HG03521 (cell line): ENCODE data around the gene TAS1R1.

Experiments
- ATAC-seq: cut with Tn5 transposase; IDR thresholded peaks from one replicate; pipeline ENCODE4 v1.9.1; 2021; ENCODE audit warnings: mild to moderate bottlenecking, moderate library complexity; ENCODE audit not compliant: unreplicated experiment

TAS1R1 gene

GRCh38 chr1:6570100-6570499 lies 15.0 kb downstream of the TAS1R1 start:
- no peak for ATAC-seq

GRCh38 chr1:6570987-6571386 lies 15.9 kb downstream of the TAS1R1 start:
- ATAC-seq = no peak

- no peak for ATAC-seq
Measured at GRCh38 chr1:6572653-6573383, 17.7 kb downstream of the TAS1R1 start.

GRCh38 chr1:6574025-6574620 lies 19.0 kb downstream of the TAS1R1 start:
- ATAC-seq = no peak

- no peak for ATAC-seq
Measured at GRCh38 chr1:6574818-6575217, 19.7 kb downstream of the TAS1R1 start.

- ATAC-seq = no peak
Measured at GRCh38 chr1:6577831-6578525, 22.9 kb downstream of the TAS1R1 start.

GRCh38 chr1:6578624-6579373 lies 23.7 kb downstream of the TAS1R1 start:
- no peak for ATAC-seq

GRCh38 chr1:6579374-6580118 lies 24.4 kb downstream of the TAS1R1 start, which contains the start of gene ZBTB48:
Gene ZBTB48 (plus strand): TSS chr1:6579994. CDS start chr1:6580610, 616 bp downstream.
- peak; percentile 95 for ATAC-seq

GRCh38 chr1:6580119-6580592 lies 25.0 kb downstream of the TAS1R1 start:
- no peak for ATAC-seq

GRCh38 chr1:6580593-6581409 lies 25.7 kb downstream of the TAS1R1 start:
- no peak for ATAC-seq

- ATAC-seq = no peak
Measured at GRCh38 chr1:6581561-6582305, 26.6 kb downstream of the TAS1R1 start.

GRCh38 chr1:6582370-6582769 lies 27.3 kb downstream of the TAS1R1 start:
- no peak for ATAC-seq

- ATAC-seq = no peak
Measured at GRCh38 chr1:6584126-6585080, 29.3 kb downstream of the TAS1R1 start.

GRCh38 chr1:6585081-6585722 lies 30.1 kb downstream of the TAS1R1 start:
- ATAC-seq = no peak

- no peak for ATAC-seq
Measured at GRCh38 chr1:6585841-6586240, 30.7 kb downstream of the TAS1R1 start.

GRCh38 chr1:6586404-6586816 lies 31.3 kb downstream of the TAS1R1 start:
- ATAC-seq = no peak
